Subcutaneous adipose tissue (tissue), 4 donors: ENCODE data around the gene B3GNT3. TPM values are rescaled to one million over a fixed set of nuclear protein-coding genes. Genes with fewer than 3 reads are reported as not detected.

Source experiments
- total RNA-seq, 4 donors: library from RNA; depleted of rRNA; stranded (reverse); fragments of >200 nt; gene quantifications; one replicate each; pipeline ENCODE4 v1.1.0, GENCODE V29; 2016
- TF ChIP-seq, protein P1 (sequence below): fragments of 450-650 bp; IDR thresholded peaks from one replicate; pipeline ENCODE4 v1.5.1; 2016; ENCODE audit warnings: low read depth, mild to moderate bottlenecking, control low read depth, antibody characterized with exemption, moderate library complexity

The B3GNT3 gene
- total RNA-seq, 4 donors from 2014 or later, result 1.1 TPM; not detected in 3

GRCh38 chr19:17784201-17785008 lies 10.5 kb upstream of the B3GNT3 start:
- TF ChIP-seq, protein P1, sequence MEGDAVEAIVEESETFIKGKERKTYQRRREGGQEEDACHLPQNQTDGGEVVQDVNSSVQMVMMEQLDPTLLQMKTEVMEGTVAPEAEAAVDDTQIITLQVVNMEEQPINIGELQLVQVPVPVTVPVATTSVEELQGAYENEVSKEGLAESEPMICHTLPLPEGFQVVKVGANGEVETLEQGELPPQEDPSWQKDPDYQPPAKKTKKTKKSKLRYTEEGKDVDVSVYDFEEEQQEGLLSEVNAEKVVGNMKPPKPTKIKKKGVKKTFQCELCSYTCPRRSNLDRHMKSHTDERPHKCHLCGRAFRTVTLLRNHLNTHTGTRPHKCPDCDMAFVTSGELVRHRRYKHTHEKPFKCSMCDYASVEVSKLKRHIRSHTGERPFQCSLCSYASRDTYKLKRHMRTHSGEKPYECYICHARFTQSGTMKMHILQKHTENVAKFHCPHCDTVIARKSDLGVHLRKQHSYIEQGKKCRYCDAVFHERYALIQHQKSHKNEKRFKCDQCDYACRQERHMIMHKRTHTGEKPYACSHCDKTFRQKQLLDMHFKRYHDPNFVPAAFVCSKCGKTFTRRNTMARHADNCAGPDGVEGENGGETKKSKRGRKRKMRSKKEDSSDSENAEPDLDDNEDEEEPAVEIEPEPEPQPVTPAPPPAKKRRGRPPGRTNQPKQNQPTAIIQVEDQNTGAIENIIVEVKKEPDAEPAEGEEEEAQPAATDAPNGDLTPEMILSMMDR, result no peak

DNA sequence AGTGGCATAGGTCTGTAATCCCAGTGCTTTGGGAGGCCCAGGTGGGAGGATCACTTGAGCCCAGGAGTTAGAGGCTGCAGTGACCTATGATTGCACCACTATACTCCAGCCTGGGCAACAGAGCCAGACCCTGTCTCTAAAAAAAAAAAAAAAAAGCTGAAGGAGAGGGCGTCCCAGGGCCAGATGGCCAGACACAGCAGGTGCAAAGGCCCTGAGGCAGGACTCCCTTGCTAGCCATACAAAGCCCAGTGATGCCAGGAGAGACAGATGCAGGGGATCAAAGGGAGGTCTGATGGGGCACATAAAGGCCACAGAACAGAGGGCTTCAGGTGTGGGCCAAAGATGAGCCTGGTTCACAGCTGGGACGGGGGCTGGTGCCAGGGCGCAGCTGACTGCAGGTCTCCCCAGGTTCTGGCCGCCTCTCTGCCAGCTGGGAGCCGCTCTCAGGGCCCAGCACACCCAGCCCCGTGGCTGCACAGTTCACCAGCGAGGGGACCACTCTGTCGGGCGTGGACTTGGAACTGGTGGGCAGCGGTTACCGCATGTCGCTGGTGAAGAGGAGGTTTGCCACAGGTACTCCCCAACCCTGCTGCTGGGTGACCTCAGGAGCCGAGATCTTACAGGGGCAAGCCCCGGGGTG lies 7.5 kb upstream of the B3GNT3 start:
- TF ChIP-seq, protein P1, result no peak

DNA sequence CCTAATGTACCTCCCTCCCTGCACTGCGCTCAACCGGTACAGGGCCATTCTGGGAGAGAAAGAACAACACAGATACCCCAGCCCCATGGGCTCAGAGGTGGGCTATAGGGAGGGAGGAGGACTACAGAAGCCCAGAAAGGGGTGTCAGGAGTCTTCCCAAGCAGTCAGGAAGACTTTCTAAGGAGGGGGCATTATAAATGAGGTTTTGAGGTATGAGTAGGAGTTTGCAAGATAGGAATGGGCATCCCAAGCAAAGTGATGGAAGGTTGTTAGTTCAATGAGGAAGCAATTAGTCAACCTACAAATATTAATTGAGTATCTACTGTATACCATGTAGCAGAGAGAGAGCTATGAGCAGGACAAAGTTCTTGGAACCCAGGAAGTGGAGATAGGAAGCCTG lies 6.3 kb upstream of the B3GNT3 start:
- TF ChIP-seq, protein P1, result no peak

- TF ChIP-seq, protein P1, result no peak
Measured at GRCh38 chr19:17790059-17790780, 4.7 kb upstream of the B3GNT3 start.

- TF ChIP-seq, protein P1, result no peak
Measured at GRCh38 chr19:17794412-17794730, 567 bp upstream of the B3GNT3 start.

DNA sequence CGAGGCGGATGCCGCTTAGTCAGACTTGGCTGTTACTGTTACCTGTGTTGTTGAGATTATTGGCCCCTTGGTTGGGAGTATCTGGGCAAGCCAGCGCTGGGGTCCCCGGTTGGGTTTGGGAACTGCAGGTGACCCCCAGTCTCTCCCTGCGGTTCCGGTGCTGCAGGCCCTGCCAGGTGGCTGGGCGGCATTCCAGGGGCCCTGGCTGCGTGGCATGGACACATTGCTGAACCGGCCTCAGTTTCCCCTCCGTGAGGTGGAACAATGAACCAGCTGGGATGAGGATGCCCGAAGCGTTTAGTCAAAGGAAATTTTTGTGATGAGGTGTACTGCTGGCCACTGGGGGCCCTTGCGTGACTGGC lies 538 bp downstream of the B3GNT3 start:
- TF ChIP-seq, protein P1, result no peak
